HepG2 (cell line): Measurements from ENCODE around the gene FPGS. TPM values are rescaled to one million over a fixed set of nuclear protein-coding genes. Genes with fewer than 3 reads are reported as not detected.
A peak's percentile ranks its signal among the peaks of the same experiment; 100 is the strongest.

Experiments used
- AGO1 ChIP-seq: fragments of 200-400 bp; formaldehyde crosslinking; IDR thresholded peaks from 2 replicates; pipeline ENCODE4 v1.6.1; 2017; ENCODE audit warnings: mild to moderate bottlenecking, low read depth, low read length, moderate library complexity; ENCODE audit not compliant: poor library complexity, severe bottlenecking
- ARID3A ChIP-seq: IDR thresholded peaks from 2 replicates; pipeline ENCODE4 v1.6.1; 2012; ENCODE audit warnings: low read depth, low read length, improper control_type of control experiment
- CCDC6 ChIP-seq: sonication (generic); formaldehyde crosslinking; IDR thresholded peaks from 2 replicates; pipeline ENCODE4 v1.8.1; 2022; ENCODE audit warnings: mild to moderate bottlenecking, missing genetic modification reagents, moderate library complexity
- GABPB1 ChIP-seq: IDR thresholded peaks from 2 replicates; pipeline ENCODE4 v1.6.1; 2016; ENCODE audit warnings: mild to moderate bottlenecking, missing genetic modification reagents, moderate library complexity, missing compliant biosample characterization
- KLF6 ChIP-seq: IDR thresholded peaks from 2 replicates; pipeline ENCODE4 v1.8.0; 2016; ENCODE audit warnings: missing biosample characterization, missing genetic modification reagents
- PAXIP1 ChIP-seq: sonication (generic); formaldehyde crosslinking; conservative IDR thresholded peaks from 2 replicates; pipeline ENCODE4 v1.4.0; 2020; ENCODE audit warnings: mild to moderate bottlenecking, missing genetic modification reagents, moderate library complexity
- RARG ChIP-seq: sonication (generic); formaldehyde crosslinking; IDR thresholded peaks from 2 replicates; pipeline ENCODE4 v1.4.0; 2020; ENCODE audit warnings: low read depth, mild to moderate bottlenecking, missing genetic modification reagents
- REST ChIP-seq, 2 experiments: IDR thresholded peaks; 2 replicates each; pipeline ENCODE4 v1.6.1; 2011 to 2012; ENCODE audit warnings: low read length in 2 of 2, borderline replicate concordance in 1 of 2, low read depth in 1 of 2, mild to moderate bottlenecking in 1 of 2, moderate library complexity in 1 of 2
- SNAPC2 ChIP-seq: sonication (generic); formaldehyde crosslinking; IDR thresholded peaks from 2 replicates; pipeline ENCODE4 v1.8.1; 2022; ENCODE audit warnings: mild to moderate bottlenecking, missing genetic modification reagents
- TCF12 ChIP-seq, 2 experiments: fragments of 450-650 bp in 1 of 2; sonication (generic) in 1 of 2; formaldehyde crosslinking in 1 of 2; IDR thresholded peaks; 2 replicates each; pipeline versions ENCODE4 v1.6.1 to v1.8.0; 2017 to 2022; ENCODE audit warnings: antibody characterized with exemption in 1 of 2, mild to moderate bottlenecking in 1 of 2, missing genetic modification reagents in 1 of 2, moderate library complexity in 1 of 2
- ZNF616 ChIP-seq: sonication (generic); formaldehyde crosslinking; IDR thresholded peaks from 2 replicates; pipeline ENCODE4 v1.5.0; 2020; ENCODE audit warnings: low read depth, mild to moderate bottlenecking, missing genetic modification reagents
- ZNF800 ChIP-seq: sonication (generic); formaldehyde crosslinking; IDR thresholded peaks from 2 replicates; pipeline ENCODE4 v1.4.0; 2020; ENCODE audit warnings: missing genetic modification reagents
- ZSCAN5A ChIP-seq: sonication (generic); formaldehyde crosslinking; IDR thresholded peaks from 2 replicates; pipeline ENCODE4 v1.8.0; 2022; ENCODE audit warnings: mild to moderate bottlenecking, missing genetic modification reagents, borderline replicate concordance
- polyA plus RNA-seq, 8 experiments: library from polyadenylated mRNA; depleted of rRNA in 3 of 8; stranded (reverse) in 7 of 8; unstranded in 1 of 8; fragments of >200 nt; fragmentation: Illumina TruSeq in 4 of 8; extraction: Trizol in 4 of 8; gene quantifications; 2 replicates each; pipeline versions ENCODE4 v1.2.1 to v1.2.3, GENCODE V29; 2011 to 2016; ENCODE audit warnings: low read depth in 4 of 8, missing spikeins in 1 of 8, mixed read lengths in 1 of 8; ENCODE audit not compliant: insufficient read depth in 1 of 8
- total RNA-seq, 5 experiments: library from RNA; depleted of rRNA; stranded (reverse); fragments of >200 nt; fragmentation: Illumina TruSeq; extraction: Trizol; gene quantifications; 2 replicates each; pipeline ENCODE4 v1.2.3, GENCODE V29; 2016; ENCODE audit warnings: low read depth in 1 of 5

The FPGS gene
- total and polyA plus RNA-seq, 2 of the 13 experiments (the other 11 are each of a cell fraction or from before 2014, with no cell fraction given): 35.6 to 36.8 TPM

GRCh38 chr9:127802576-127803443, at the start of gene FPGS (continued):
- TF ChIP-seq PAXIP1 (CRISPR knock-in tag) (peak; percentile 37; the same call in 1 of the 2 replicates), RARG (CRISPR knock-in tag) (no peak), ZSCAN5A (CRISPR knock-in tag) (no peak), CCDC6 (CRISPR knock-in tag) (peak; percentile 93), GABPB1 (CRISPR knock-in tag) (peak; percentile 86), TCF12 (IDR thresholded peaks at IDR 0.05) (no peak), TCF12 (CRISPR knock-in tag; IDR thresholded peaks at IDR 0.05) (peak; percentile 76; the same call in 1 of the 2 replicates), SNAPC2 (CRISPR knock-in tag) (no peak), REST (IDR thresholded peaks at IDR 0.05; ENCODE audit: borderline replicate concordance in 1 of 2, low read depth in 1 of 2, low read length in 2 of 2) (no peak), ARID3A (no peak), ZNF616 (CRISPR knock-in tag) (0 out of 2 replicates have a peak, but pooled peaks have one; percentile 29), KLF6 (CRISPR knock-in tag) (peak; percentile 95; the same call in 1 of the 2 replicates), ZNF800 (CRISPR knock-in tag) (peak; percentile 39; the same call in 1 of the 2 replicates), AGO1 (no peak)
